Activated CD8-positive, alpha-beta T cell treated with anti-CD3 and anti-CD28 coated beads, Interleukin-2, amount 10 ng/mL, durations not matched to agents 7 days and 5 days (primary cell): ENCODE results near the gene PITPNC1. TPM values are rescaled to one million over a fixed set of nuclear protein-coding genes. Genes with fewer than 3 reads are reported as not detected.
"Not testable (repeated sequence)": the region's sequence is repeated elsewhere in the genome, so short reads cannot be mapped to it uniquely, and the experiment has no call there.

Experiments
- ATAC-seq: fragments of 150-1000 bp; cut with Tn5 transposase; one replicate; pipeline ENCODE4 v1.10.0; 2021; ENCODE audit warnings: moderate library complexity
- CTCF ChIA-PET: fragments of 350-600 bp; sonication (Branson Sonifier 250); formaldehyde crosslinking; loops from one replicate; lab custom pipeline; 2021; ENCODE audit warnings: antibody characterized with exemption; lab: Charles Lee
- POLR2A ChIA-PET: fragments of 350-600 bp; sonication (Branson Sonifier 250); formaldehyde crosslinking; loops from one replicate; lab custom pipeline; 2021; ENCODE audit warnings: antibody characterized with exemption; lab: Charles Lee
- DNase-seq: peaks from one replicate; pipeline ENCODE4 v3.0.0-alpha.2; 2020
- H3K27ac Mint-ChIP-seq: one replicate; pipeline ENCODE4 v1.8.0; 2021; ENCODE audit warnings: mild to moderate bottlenecking, mixed read lengths
- H3K27me3 Mint-ChIP-seq: one replicate; pipeline ENCODE4 v1.8.0; 2021; ENCODE audit warnings: low read depth, mixed read lengths
- H3K36me3 Mint-ChIP-seq: one replicate; pipeline ENCODE4 v1.8.0; 2021; ENCODE audit warnings: low read depth, mixed read lengths
- H3K4me1 Mint-ChIP-seq: one replicate; pipeline ENCODE4 v1.8.0; 2021; ENCODE audit warnings: low read depth, mixed read lengths
- H3K4me3 Mint-ChIP-seq: one replicate; pipeline ENCODE4 v1.8.0; 2021; ENCODE audit warnings: mild to moderate bottlenecking, mixed read lengths
- H3K9me3 Mint-ChIP-seq: one replicate; pipeline ENCODE4 v1.8.0; 2022; ENCODE audit warnings: mixed read lengths; ENCODE audit not compliant: insufficient read depth
- total RNA-seq, 2 experiments: library from RNA; stranded (reverse); gene quantifications; one replicate each; pipeline ENCODE4 v1.2.3, GENCODE V29; 2021

The PITPNC1 gene
- total RNA-seq, 2 experiments from 2014 or later: 74.0 to 76.5 TPM

- Mint-ChIP-seq H3K36me3 (peaks cover 10% of the 10 kb centered on the region), H3K27me3 (no peaks in the 10 kb centered on the region), H3K27ac (no peak overlapping the region), H3K9me3 (peaks cover 10% of the 10 kb centered on the region), H3K4me1 (peaks cover 11% of the 10 kb centered on the region), H3K4me3 (no peak overlapping the region)
- ChIA-PET POLR2A (no interaction called here), CTCF (interaction anchor here (1.0 to 1.6 kb wide), 2 partner anchors 13 to 136 kb away, joined by 3 to 4 read pairs; no protein-coding TSS in a partner anchor)
- no peak for ATAC-seq
- DNase-seq: no peak
Observed at GRCh38 chr17:67511804-67512203, 134.7 kb downstream of the PITPNC1 start.

DNA sequence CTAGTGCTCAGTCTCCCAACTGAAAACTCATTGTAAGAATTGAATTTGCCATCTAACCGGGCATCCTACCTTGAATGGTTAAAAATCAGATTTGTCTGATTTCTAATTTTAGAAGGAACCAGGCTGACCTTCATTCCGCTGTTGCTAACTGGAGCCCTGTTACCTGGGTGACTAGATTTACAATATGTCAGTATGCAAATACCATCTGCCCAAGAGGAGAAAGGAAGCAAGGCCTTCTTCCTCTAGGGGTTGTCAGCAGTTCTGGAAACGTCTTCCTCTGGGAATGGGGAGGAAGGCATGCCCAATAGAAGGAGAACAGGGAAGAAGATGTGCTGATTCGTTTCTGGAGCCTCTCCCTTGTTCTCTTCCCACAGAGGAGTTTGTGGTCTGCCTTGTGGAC lies 137.9 kb downstream of the PITPNC1 start:
- DNase-seq: no peak
- Mint-ChIP-seq H3K4me3 (no peak overlapping the region), H3K36me3 (peaks cover 9% of the 10 kb centered on the region), H3K4me1 (peaks cover 15% of the 10 kb centered on the region), H3K27ac (no peak overlapping the region), H3K9me3 (no peaks in the 10 kb centered on the region), H3K27me3 (no peaks in the 10 kb centered on the region)
- ChIA-PET POLR2A (no interaction called here), CTCF (no interaction called here)
- ATAC-seq: no peak

- ChIA-PET CTCF (no interaction called here), POLR2A (no interaction called here)
- H3K9me3 Mint-ChIP-seq: no peaks in the 10 kb centered on the region
Observed at GRCh38 chr17:67515490-67516083, 138.5 kb downstream of the PITPNC1 start.

DNA sequence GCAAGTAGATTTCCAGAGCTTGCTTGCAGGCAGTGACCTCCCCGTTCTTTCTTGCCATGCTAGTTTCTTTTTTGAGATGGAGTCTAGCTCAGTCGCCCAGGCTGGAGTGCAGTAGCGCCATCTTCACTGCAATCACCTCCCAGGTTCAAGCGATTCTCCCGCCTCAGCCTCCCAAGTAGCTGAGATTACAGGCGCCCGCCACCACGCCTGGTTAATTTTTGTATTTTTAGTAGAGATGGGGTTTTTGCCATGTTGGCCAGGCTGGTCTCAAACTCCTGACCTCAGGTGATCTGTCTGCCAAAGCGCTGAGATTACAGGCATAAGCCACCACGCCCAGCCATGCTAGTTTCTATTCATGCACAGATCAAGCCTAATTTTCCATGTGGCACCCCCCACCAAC lies 139.5 kb downstream of the PITPNC1 start:
- H3K27ac Mint-ChIP-seq, CTCF ChIA-PET: not testable (repeated sequence)

More at GRCh38 chr17:67515490-67516083, 138.5 kb downstream of the PITPNC1 start:
- H3K27me3 Mint-ChIP-seq: no peaks in the 10 kb centered on the region
- peaks cover 18% of the 10 kb centered on the region for H3K4me1 Mint-ChIP-seq
- DNase-seq (no peak), ATAC-seq (no peak)
- H3K27ac Mint-ChIP-seq: no peak overlapping the region
- no peak overlapping the region for H3K4me3 Mint-ChIP-seq
- H3K36me3 Mint-ChIP-seq: peaks cover 9% of the 10 kb centered on the region

DNA sequence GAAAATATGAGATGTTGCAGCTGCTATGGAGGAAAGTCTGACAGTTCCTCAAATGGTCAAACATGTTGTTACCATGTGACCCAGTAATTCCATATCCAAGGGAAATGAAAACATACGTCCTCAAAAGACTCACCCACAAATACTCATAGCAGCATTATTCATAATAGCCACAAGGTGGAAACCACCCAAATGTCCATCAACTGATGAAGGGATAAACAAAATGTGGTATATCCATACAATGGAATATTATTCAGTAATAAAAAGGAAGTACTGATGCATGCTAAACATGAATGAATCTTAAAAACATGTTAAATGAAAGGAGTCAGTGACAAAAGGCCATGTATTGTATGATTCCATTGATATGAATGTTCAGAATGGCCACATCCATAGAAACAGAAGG lies 140.2 kb downstream of the PITPNC1 start:
- Mint-ChIP-seq H3K27me3 (no peaks in the 10 kb centered on the region), H3K9me3 (no peaks in the 10 kb centered on the region), H3K4me1 (peaks cover 27% of the 10 kb centered on the region), H3K27ac (no peak overlapping the region), H3K36me3 (peaks cover 9% of the 10 kb centered on the region), H3K4me3 (no peak overlapping the region)
- DNase-seq (no peak), ATAC-seq (no peak)
- ChIA-PET POLR2A (no interaction called here), CTCF (no interaction called here)

More for the DNA sequence above, 139.5 kb downstream of the PITPNC1 start:
- ATAC-seq, H3K27me3 Mint-ChIP-seq, H3K36me3 Mint-ChIP-seq, H3K9me3 Mint-ChIP-seq, POLR2A ChIA-PET, H3K4me3 Mint-ChIP-seq, DNase-seq: not testable (repeated sequence)
- peaks cover 26% of the 10 kb centered on the region for H3K4me1 Mint-ChIP-seq

GRCh38 chr17:67518876-67519275 lies 141.8 kb downstream of the PITPNC1 start:
- H3K4me1 Mint-ChIP-seq: peaks cover 27% of the 10 kb centered on the region

GRCh38 chr17:67519801-67520251 lies 142.7 kb downstream of the PITPNC1 start:
- POLR2A ChIA-PET: no interaction called here
- Mint-ChIP-seq H3K9me3 (no peaks in the 10 kb centered on the region), H3K4me1 (peaks cover 27% of the 10 kb centered on the region), H3K36me3 (peaks cover 9% of the 10 kb centered on the region), H3K27ac (peak overlapping the region; percentile 15), H3K4me3 (no peak overlapping the region), H3K27me3 (no peaks in the 10 kb centered on the region)
- ATAC-seq (no peak), DNase-seq (no peak)
- CTCF ChIA-PET: no interaction called here

More at GRCh38 chr17:67518876-67519275, 141.8 kb downstream of the PITPNC1 start:
- no peaks in the 10 kb centered on the region for H3K9me3 Mint-ChIP-seq
- H3K4me3 Mint-ChIP-seq: no peak overlapping the region
- H3K27me3 Mint-ChIP-seq: no peaks in the 10 kb centered on the region
- DNase-seq (no peak), ATAC-seq (no peak)
- no peak overlapping the region for H3K27ac Mint-ChIP-seq
- CTCF ChIA-PET: interaction anchor here (1.3 kb wide), 1 partner anchor 142 kb away, joined by 3 read pairs; the partner anchor contains the start of gene PITPNC1
- H3K36me3 Mint-ChIP-seq: peaks cover 9% of the 10 kb centered on the region
- POLR2A ChIA-PET: no interaction called here

GRCh38 chr17:67520252-67520906 lies 143.3 kb downstream of the PITPNC1 start:
- H3K27me3 Mint-ChIP-seq: no peaks in the 10 kb centered on the region
- H3K4me3 Mint-ChIP-seq: no peak overlapping the region
- H3K36me3 Mint-ChIP-seq: peaks cover 9% of the 10 kb centered on the region
- peaks cover 27% of the 10 kb centered on the region for H3K4me1 Mint-ChIP-seq
- ATAC-seq (no peak), DNase-seq (no peak)
- H3K9me3 Mint-ChIP-seq: no peaks in the 10 kb centered on the region
- ChIA-PET CTCF (interaction anchor here (0.7 kb wide), 1 partner anchor 45 kb away, joined by 4 read pairs; no protein-coding TSS in a partner anchor), POLR2A (interaction anchor here (1.2 kb wide), 1 partner anchor 142 kb away, joined by 3 read pairs; no protein-coding TSS in a partner anchor)
- H3K27ac Mint-ChIP-seq: no peak overlapping the region

- no peaks in the 10 kb centered on the region for H3K27me3 Mint-ChIP-seq
- POLR2A ChIA-PET: interaction anchor here (1.2 kb wide), 1 partner anchor 143 kb away, joined by 3 read pairs; no protein-coding TSS in a partner anchor
- CTCF ChIA-PET: interaction anchor here (0.7 kb wide), 1 partner anchor 46 kb away, joined by 4 read pairs; no protein-coding TSS in a partner anchor
- H3K27ac Mint-ChIP-seq: no peak overlapping the region
- H3K9me3 Mint-ChIP-seq: no peaks in the 10 kb centered on the region
- H3K4me1 Mint-ChIP-seq: peaks cover 27% of the 10 kb centered on the region
- H3K4me3 Mint-ChIP-seq: no peak overlapping the region
- no peak for ATAC-seq
- peaks cover 9% of the 10 kb centered on the region for H3K36me3 Mint-ChIP-seq
- no peak for DNase-seq
Observed at GRCh38 chr17:67520916-67521774, 144.1 kb downstream of the PITPNC1 start.

DNA sequence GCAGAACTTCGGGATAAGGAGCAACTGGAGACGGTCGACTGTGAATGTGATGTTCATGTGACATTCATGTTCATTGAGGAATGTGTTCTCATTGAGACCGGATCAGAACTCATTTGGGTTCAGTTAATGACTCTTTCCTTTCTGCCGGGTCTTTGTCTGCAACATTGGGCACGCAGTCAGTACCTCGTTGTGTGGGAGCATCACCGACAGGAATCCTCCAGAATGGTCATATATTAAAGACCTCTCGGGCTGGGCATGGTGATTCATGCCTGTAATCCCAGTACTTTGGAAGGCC lies 144.6 kb downstream of the PITPNC1 start:
- Mint-ChIP-seq H3K9me3 (no peaks in the 10 kb centered on the region), H3K4me1 (peaks cover 27% of the 10 kb centered on the region), H3K27me3 (no peaks in the 10 kb centered on the region), H3K36me3 (peaks cover 9% of the 10 kb centered on the region), H3K4me3 (no peak overlapping the region), H3K27ac (no peak overlapping the region)
- no peak for ATAC-seq
- ChIA-PET CTCF (no interaction called here), POLR2A (no interaction called here)
- DNase-seq: no peak

GRCh38 chr17:67523101-67523500 lies 146.0 kb downstream of the PITPNC1 start:
- ChIA-PET POLR2A (interaction anchor here (0.6 kb wide), 1 partner anchor 162 kb away, joined by 3 read pairs; no protein-coding TSS in a partner anchor), CTCF (no interaction called here)
- no peak for ATAC-seq
- Mint-ChIP-seq H3K36me3 (peaks cover 3% of the 10 kb centered on the region), H3K27me3 (no peaks in the 10 kb centered on the region), H3K4me1 (peaks cover 27% of the 10 kb centered on the region), H3K4me3 (no peak overlapping the region), H3K9me3 (no peaks in the 10 kb centered on the region), H3K27ac (no peak overlapping the region)
- DNase-seq: no peak
